ENCODE results near the gene SYT1.

The SYT1 gene

GRCh38 chr12:79337662-79338290, 473.2 kb downstream of the SYT1 start:
- TF ChIP-seq CTCF (IDR thresholded peaks at IDR 0.05; ENCODE audit: borderline replicate concordance, insufficient read depth, low read depth, low read length) = no peak
- no peak overlapping the region for H3K4me3 ChIP-seq (ENCODE audit: low read depth, low read length)

- peak; percentile 58 for TF ChIP-seq CTCF (IDR thresholded peaks at IDR 0.05; ENCODE audit: borderline replicate concordance, insufficient read depth, low read depth, low read length)
- no peak overlapping the region for H3K4me3 ChIP-seq (ENCODE audit: low read depth, low read length)
Measured at GRCh38 chr12:79344855-79345847, 480.6 kb downstream of the SYT1 start.

GRCh38 chr12:79347866-79348265, 483.3 kb downstream of the SYT1 start:
- TF ChIP-seq CTCF (IDR thresholded peaks at IDR 0.05; ENCODE audit: borderline replicate concordance, insufficient read depth, low read depth, low read length) = no peak
- H3K4me3 ChIP-seq (ENCODE audit: low read depth, low read length) = no peak overlapping the region

GRCh38 chr12:79351251-79351650, 486.7 kb downstream of the SYT1 start:
- H3K4me3 ChIP-seq (ENCODE audit: low read depth, low read length) = no peak overlapping the region
- TF ChIP-seq CTCF (IDR thresholded peaks at IDR 0.05; ENCODE audit: borderline replicate concordance, insufficient read depth, low read depth, low read length) = no peak

GRCh38 chr12:79356216-79356615, 491.6 kb downstream of the SYT1 start:
- TF ChIP-seq CTCF (IDR thresholded peaks at IDR 0.05; ENCODE audit: borderline replicate concordance, insufficient read depth, low read depth, low read length) = no peak
- no peak overlapping the region for H3K4me3 ChIP-seq (ENCODE audit: low read depth, low read length)

- H3K4me3 ChIP-seq (ENCODE audit: low read depth, low read length) = no peak overlapping the region
- TF ChIP-seq CTCF (IDR thresholded peaks at IDR 0.05; ENCODE audit: borderline replicate concordance, insufficient read depth, low read depth, low read length) = no peak
Measured at GRCh38 chr12:79357048-79357447, 492.5 kb downstream of the SYT1 start.
